ENCODE results near the gene YIPF2.

The YIPF2 gene

DNA sequence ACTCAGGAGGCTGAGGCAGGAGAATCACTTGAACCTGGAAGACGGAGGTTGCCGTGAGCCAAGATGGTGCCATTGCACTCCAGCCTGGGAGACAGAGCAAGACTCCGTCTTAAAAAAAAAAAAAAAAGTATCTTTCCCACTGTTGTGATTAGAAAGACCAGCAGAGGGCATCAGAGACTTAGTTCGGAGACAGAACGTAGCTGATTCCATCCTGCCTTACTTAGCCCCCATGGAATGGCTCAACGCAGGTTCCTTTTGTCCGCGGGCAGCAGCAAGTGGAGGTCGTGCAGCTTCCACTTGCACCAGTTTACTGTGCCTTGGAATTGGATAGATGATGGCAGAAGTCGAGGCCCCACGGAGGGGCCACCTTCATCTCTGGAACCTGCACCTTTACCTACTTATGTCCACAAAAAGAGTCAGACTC is 8.2 kb upstream of the YIPF2 start:
- peak; percentile 94 for DNase-seq

DNA sequence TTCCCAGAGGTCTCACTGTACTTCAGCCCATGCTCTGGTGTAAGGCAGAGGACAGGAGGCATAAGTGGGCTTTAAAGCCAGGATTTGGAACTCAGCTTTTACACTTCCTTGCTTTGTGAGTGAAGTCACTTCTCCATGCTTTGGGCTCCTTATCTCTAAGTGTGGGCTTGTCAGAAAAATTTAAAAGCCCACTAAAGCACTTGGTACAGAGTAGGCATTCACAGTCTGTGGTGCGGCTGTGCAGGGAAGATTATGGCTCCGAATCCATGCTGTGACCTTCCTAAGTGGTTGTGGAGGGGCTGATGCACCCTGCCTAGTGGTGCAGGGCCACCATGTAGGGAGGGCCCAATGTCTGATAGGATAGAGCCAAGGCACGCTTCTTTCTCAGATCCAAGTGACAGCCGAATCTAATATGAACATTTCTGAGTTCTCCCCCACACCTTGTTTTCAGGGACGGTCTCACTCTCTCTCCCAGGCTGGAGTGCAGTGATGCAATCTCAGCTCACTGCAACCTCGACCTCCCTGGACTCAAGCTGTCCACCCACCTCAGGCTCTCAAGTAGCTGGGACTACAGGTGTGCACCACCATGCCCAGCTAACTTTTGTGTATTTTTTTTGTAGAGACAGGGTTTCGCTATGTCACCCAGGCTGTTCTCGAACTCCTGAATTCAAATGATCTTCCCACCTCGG is 7.1 kb upstream of the YIPF2 start:
- peak; percentile 69 for DNase-seq

DNA sequence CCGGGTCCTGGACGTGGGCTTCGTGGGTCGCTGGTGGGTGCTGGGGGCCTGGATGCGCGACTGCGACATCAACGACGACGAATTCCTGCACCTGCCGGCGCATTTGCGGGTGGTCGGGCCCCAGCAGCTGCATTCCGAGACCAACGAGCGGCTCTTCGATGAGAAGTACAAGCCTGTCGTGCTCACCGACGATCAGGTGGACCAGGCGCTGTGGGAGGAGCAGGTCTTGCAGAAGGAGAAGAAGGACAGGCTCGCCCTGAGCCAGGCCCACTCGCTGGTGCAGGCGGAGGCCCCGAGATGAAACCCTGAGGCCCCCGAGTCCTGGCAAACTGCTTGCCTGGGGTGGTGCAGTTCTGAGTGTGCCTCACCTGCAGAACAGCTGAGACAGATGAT is 959 bp upstream of the YIPF2 start:
- peak; percentile 18 for DNase-seq

DNA sequence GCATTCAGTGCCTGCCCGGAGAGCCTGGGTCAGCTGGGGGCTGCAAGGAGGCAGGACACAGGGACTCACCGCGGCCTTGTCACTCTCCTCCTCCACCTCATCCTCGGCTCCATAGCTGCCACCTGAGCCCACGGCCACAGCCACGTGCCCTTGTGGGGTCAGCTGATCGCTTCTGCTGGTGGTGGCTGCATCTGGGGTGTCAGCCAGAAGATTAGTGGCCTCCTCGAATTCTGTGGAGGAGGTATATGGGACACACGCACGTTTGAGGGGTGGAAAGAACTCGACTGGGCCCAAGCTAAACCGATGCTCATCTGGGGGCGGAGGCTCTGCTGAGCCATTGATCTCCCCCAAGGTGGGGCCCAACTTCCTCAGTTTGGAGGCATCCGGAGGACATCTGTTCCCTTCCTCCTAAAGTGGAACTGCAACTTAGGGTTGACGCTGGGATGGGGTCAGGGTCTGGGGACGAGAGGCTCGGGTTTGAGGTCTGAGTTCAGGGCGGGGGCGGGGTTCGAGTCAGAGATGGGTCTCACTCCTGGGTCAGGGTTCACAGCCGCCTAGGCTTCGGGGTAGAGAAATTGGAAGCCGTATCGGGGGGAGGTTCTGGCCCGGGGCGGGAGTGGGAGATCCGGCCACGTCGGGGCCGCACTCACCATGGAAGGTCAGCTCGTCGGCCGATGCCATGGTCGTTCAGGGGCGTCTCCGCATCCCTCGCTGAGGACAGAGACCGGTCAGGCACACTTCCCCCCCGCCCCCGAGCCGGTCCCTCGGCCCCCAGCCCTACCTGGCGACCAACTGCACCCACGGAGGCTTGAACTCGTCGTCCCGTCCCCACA is 493 bp downstream of the YIPF2 start:
- peak; percentile 39 for DNase-seq

DNA sequence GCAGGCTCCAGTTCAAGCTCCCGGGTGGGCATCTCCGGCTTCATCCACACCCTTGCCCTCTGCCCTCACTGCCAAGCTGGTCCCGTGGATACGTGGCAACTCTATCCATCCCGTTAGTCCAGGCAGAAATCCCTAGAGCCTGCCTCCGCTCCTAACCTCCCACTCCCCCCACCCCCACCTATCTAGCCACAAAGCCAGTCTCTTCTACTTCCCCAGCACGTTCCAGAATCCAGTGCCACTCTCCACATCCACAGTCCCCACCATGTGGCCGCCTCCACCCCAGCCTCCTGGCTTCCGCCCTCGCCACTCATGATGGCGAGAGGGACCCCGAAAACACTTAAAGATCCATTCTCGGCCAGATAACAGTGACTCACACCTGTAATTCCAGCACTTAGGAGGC is 3.8 kb downstream of the YIPF2 start:
- no peak for DNase-seq

DNA sequence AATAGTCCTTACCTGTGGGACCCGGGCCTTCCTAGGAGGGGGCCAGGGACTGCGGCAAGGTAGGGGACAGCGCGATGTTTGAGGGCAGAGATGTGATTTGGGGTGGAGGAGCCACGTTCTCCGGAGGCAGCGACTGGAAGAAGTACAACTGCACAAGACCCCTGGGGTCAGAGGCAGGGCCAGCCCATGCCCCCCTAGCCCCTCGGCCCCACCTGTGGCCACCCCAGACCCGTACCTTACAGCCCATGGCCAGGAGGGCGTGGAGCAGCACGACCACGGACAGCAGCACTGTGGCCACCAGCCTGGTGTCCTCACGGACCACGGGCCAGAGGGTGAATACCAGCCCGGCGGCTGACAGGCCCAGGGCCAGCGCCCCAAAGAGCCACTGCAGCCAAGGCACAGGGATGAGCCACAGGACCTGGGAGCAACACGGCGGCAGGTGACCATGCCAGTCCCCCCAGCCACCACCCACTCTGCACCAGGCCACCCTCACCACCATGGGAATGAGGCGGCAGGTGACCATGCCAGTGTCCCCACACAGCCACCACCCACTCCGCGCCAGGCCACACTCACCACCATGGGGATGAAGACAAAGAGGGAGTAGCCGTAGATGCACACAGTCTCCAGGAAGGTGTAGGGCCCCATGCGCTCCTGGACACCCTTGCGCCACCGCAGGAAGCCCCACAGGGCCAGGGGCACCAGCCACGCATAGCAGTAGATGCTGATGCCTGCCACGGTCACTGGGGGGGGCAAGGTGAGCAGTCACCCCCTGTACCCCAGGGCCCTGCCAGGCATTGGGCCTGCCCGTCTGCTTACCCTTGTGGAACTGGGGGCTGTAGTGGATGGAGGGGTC is 5.0 kb downstream of the YIPF2 start:
- no peak for DNase-seq

DNA sequence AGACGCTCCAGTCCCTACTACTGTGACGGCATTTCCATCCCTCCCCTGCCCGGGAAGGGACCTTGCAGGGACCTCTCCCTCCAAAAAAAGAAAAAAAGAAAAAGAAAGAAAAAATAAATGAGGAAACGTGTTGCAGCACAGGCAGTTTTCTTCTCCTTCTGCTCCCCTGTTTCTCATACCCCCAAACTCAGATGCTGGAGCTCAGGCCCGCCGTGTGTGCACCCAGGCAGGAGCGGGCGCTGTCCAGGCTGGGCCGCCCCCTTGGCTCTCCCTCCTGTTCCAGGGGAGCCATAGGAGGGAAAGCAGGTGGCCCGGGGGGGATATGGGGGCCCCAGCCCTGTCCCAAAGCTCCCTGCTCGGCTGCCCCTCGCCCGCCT is 5.8 kb downstream of the YIPF2 start:
- DNase-seq: no peak

DNA sequence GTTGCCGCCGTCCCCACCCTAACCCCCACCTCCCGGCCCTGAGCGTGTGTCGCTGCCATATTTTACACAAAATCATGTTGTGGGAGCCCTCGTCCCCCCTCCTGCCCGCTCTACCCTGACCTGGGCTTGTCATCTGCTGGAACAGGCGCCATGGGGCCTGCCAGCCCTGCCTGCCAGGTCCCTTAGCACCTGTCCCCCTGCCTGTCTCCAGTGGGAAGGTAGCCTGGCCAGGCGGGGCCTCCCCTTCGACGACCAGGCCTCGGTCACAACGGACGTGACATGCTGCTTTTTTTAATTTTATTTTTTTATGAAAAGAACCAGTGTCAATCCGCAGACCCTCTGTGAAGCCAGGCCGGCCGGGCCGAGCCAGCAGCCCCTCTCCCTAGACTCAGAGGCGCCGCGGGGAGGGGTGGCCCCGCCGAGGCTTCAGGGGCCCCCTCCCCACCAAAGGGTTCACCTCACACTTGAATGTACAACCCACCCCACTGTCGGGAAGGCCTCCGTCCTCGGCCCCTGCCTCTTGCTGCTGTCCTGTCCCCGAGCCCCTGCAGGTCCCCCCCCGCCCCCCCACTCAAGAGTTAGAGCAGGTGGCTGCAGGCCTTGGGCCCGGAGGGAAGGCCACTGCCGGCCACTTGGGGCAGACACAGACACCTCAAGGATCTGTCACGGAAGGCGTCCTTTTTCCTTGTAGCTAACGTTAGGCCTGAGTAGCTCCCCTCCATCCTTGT is 6.4 kb downstream of the YIPF2 start:
- DNase-seq: no peak

DNA sequence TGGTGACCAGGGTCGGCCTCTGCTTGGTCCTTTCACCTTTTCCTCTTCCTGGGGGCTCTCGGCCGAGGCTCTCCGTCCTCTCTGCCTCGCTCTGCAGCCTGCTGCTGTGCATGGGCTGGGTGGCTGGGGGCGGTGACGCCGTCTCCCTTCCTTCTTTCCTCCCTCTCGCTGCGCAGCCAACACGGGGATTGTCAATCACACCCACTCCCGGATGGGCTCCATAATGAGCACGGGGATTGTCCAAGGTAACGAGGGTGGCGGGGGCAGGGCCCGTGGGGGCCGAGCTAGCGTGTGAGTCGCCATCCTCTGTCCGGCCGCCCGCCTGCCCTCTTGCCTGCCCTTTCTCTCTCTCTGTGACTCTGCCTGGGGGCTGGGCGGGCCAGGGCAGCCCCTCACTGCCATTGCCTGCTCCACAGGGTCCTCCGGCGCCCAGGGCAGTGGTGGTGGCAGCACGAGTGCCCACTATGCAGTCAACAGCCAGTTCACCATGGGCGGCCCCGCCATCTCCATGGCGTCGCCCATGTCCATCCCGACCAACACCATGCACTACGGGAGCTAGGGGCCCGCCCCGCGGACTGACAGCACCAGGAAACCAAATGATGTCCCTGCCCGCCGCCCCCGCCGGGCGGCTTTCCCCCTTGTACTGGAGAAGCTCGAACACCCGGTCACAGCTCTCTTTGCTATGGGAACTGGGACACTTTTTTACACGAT is 7.1 kb downstream of the YIPF2 start:
- no peak for DNase-seq

DNA sequence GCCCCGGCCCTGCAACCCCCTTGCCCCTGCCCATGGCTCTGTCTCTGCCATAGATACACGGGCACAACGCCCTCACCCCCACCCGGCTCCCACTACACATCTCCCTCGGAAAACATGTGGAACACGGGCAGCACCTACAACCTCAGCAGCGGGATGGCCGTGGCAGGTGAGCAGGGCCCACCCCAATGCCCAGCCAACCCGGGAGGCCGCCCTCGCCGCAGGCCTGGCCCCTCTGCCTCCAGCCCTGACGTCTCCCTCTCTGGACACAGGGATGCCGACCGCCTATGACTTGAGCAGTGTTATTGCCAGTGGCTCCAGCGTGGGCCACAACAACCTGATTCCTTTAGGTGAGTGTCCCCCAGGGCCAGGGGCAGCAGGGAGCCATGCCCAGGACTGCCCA is 7.7 kb downstream of the YIPF2 start:
- DNase-seq: no peak

DNA sequence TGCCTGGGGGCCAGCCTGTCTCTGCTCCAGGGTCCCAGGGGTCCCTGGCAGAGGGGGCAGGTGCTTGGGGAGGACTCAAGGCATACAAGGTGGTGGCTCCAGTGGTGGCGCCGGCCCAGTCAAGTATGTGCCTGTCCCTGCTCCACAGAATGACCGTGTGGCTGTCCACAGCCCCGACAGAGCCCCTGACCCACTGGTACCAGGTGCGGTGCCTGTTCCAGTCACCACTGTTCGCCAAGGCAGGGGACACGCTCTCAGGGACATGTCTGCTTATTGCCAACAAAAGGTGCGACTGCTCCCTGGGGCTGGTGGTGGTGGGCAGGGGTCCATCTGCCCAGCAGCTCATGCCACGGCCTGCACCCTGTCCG is 8.2 kb downstream of the YIPF2 start:
- DNase-seq: no peak

DNA sequence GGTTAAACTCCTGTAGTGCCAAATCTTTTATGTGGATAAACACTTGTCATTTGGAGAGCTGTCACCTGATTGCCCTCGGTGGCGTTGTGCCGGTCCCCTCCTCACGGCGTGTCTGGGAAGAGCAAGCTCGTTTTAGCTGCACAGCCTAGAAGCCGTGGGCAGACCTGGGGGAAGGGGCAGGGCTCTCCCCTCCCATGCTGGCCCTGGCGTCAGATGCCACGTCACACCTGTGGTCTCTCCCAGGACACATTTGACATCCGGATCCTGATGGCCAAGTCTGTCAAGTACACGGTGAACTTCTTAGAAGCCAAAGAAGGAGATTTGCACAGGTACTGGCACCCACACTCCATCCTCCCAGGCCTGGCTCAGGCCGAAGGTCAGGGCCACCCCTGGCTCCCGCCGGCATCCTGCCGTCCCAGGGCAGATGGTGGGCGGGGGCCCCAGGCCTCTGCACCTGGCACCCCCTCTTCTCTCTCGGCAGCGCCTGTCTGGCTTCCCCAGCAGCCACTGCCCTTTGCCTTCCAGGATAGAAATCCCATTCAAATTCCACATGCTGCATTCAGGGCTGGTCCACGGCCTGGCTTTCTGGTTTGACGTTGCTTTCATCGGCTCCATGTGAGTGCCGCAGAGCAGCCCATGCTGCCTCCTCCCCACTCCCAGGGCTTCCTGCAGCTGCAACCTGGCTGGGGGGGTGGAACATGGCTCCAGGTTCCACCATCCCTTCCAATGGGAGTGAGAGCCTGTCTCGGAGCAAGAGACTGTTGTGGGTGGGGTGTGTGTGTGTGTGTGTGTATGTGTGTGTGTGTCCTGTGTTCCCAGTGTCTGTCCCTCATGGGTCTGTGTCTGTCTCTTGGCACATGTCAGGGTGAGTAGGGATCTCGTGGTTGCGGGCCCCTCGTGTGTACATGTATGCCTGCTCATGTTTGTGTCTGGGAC is 8.8 kb downstream of the YIPF2 start:
- DNase-seq: no peak

DNA sequence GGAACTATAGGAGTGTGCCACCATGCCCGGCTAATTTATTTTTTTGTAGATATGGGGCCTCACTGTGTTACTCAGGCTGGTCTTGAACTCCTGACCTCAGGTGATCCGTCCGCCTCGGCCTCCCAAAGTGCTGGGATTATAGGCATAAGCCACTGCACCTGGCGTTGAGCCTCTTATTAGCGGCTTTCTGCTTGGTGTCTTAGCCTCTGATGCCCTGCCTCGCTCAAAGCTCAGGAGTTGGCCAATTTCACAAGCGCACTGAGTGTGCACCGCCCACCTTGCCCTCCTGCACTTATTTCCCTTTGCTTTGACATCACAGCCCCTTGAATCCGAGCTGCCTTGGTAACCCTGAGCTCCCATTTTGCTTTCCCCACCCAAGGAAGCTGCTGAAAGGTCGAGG is 10.1 kb downstream of the YIPF2 start:
- DNase-seq: no peak

DNA sequence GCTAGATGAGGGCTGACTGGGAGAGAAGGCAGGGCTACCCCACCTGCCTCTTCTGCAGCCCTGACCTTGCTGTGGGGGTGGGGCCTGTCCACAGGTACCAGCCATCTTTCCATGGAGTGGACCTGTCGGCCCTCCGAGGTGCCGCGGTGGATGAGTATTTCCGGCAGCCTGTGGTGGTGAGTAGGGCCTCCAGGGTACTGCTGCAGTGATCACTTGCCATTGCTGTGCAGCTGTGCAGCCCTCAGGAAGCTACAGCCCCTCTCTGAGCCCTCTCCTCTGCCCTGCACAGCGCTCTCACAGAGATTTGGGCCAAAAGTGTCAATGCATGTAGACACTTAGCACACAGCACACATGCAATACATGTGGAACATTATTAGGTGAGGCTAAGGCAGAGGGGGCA is 11.8 kb downstream of the YIPF2 start:
- DNase-seq: no peak

DNA sequence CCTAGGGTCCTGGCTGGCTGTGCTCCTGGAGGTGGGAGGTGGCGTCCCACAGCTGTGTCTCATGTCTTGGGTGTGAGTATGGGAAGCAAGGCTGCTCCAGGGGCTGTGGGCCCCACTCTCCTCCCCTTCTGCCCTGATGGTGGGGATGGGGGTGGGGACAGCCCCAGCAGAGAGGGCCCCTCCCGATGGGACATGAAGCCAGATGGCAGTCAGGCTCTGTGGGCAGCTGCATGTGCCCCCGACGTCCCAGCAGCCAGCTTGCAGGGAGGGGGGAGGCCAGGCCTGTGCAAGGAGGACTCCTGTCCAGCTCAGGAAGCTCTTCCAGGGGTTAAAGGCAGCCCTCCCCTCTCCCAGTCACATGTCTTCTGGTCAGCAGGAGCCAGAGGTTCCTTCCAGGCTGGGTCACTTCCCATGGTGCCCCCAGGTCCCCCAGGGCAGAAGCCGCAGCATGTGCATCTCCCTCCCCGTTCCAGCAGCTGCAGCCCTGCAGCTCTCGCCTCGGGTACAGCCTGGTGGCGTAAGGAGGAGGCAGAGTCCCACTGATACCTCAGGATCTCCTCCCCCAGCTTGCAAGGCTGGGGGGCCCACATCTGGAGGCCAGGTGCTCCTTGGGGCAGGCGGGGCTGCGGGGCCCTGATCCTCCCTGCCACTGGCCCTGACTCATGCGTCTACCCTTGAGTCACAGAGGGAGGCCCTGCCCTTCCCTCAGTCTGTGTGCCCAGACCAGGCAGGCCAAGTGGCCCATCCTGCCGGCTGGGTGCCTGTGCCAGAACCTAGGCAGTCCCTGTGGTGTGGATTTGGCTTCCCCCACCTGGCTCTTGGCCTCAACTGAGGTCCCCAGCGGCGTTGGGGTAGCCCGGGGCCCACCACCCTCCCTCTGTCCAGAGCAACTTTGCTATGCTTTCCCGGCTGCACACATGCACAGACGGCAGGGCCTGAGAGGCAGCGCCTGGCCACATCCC is 13.0 kb downstream of the YIPF2 start:
- DNase-seq: no peak

DNA sequence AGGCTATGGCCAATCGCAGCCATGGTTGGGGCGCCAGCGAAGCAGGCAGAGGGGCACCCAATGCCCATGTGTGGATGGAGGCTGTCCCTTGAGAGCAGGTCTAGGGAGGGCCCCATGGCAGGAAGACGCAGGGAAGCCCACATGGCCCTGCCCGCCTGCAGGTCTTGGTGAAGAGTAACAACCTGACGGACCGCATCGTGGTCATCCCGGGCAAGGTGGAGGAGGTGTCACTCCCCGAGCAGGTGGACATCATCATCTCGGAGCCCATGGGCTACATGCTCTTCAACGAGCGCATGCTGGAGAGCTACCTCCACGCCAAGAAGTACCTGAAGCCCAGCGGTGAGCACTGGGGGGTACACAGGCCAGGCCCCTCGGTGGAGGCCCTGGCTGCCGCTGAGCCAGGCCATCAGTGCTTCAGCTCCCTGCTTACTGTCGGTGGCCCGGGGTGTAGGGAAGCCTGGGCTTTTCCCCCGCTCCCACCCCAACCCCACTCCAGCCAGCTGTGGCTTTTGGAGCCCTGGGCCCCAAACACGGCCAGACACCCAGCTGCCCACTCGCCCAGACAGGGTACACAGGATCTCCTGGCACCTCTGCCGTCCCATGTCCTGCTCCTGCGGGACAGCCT is 14.6 kb downstream of the YIPF2 start:
- DNase-seq: no peak

DNA sequence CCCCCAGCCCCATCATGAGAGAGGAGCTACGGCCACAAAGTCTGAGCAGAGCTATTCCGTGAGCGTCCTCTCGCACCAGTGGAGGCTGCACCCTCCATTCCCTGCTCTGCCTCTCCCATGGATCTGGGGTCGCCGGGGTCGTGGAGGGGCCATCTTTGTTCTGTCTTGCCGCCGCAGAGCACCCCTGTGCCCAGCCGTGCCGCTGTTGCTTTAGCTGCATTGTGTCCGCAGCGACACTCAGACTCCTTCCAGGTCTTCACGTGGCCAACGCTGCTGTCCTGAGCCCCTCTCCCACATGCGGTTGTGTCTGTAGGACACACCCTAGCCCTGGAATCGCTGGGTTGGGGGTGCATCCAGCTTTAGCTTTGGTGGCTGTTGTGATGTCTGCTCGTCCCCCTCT is 15.8 kb downstream of the YIPF2 start:
- no peak for DNase-seq

DNA sequence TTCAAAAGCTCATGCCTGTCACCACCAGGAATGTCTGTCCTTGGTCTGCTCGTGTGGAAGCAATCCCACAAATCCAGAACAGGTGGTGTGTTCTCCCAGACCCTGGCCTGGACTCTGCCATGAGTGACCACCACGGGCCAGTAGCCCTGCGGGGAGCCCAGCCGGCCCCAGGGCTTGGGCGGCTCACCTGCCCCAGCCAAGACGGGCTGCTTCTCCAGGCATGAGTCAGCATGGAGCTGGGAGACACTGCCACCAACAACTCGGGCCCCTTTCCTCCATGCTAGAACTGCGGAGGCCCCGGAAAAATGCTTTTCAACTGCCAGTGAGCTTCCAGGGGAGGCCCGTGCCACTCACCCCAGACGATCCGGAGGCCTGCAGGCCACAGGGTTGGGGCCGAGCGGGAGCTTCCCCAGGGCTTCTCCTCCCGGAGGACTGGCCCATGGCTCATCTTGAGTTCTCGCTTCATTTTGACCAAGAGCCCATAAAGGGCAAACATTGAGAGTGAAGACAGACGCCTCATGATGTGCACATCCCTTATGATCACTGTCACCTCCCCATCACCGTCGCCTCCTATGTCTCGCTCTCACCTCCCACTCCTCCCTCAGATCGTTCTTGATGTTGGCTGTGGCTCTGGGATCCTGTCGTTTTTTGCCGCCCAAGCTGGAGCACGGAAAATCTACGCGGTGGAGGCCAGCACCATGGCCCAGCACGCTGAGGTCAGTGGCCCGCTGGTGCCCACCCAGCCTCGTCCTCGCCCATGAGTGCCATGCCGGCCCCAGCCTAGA is 16.7 kb downstream of the YIPF2 start:
- no peak for DNase-seq

Data from hematopoietic multipotent progenitor cell treated with erythropoietin and hydrocortisone succinate and interleukin-3 and kit ligand, for 6 days (in vitro differentiated cells).